Measurements from ENCODE around the gene PROZ. TPM values are rescaled to one million over a fixed set of nuclear protein-coding genes. Genes with fewer than 3 reads are reported as not detected.
A peak's percentile ranks its signal among the peaks of the same experiment; 100 is the strongest.

Gene PROZ
- total RNA-seq, 1 donor from 2014 or later: not detected

GRCh38 chr13:113203507-113204377, 45.3 kb downstream of the PROZ start:
- DNase-seq (no peak), ATAC-seq (no peak)
- Histone ChIP-seq H3K4me3 (no peak overlapping the region), H3K27me3 (ENCODE audit: low read depth) (no peaks in the 10 kb centered on the region), H3K36me3 (peaks cover 32% of the 10 kb centered on the region), H3K9me3 (no peaks in the 10 kb centered on the region), H3K4me1 (peaks cover 40% of the 10 kb centered on the region), H3K27ac (no peak overlapping the region)
- intact Hi-C loops (cut with DNase I): no loop called here
- TF ChIP-seq, protein P1, sequence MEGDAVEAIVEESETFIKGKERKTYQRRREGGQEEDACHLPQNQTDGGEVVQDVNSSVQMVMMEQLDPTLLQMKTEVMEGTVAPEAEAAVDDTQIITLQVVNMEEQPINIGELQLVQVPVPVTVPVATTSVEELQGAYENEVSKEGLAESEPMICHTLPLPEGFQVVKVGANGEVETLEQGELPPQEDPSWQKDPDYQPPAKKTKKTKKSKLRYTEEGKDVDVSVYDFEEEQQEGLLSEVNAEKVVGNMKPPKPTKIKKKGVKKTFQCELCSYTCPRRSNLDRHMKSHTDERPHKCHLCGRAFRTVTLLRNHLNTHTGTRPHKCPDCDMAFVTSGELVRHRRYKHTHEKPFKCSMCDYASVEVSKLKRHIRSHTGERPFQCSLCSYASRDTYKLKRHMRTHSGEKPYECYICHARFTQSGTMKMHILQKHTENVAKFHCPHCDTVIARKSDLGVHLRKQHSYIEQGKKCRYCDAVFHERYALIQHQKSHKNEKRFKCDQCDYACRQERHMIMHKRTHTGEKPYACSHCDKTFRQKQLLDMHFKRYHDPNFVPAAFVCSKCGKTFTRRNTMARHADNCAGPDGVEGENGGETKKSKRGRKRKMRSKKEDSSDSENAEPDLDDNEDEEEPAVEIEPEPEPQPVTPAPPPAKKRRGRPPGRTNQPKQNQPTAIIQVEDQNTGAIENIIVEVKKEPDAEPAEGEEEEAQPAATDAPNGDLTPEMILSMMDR (IDR thresholded peaks at IDR 0.05): no peak

GRCh38 chr13:113204378-113204734, 45.9 kb downstream of the PROZ start:
- H3K4me3 ChIP-seq: no peak overlapping the region
- TF ChIP-seq, protein P1 (IDR thresholded peaks at IDR 0.05): no peak
- intact Hi-C loops (cut with DNase I): no loop called here
- peaks cover 40% of the 10 kb centered on the region for H3K4me1 ChIP-seq
- ATAC-seq: no peak
- no peaks in the 10 kb centered on the region for H3K27me3 ChIP-seq (ENCODE audit: low read depth)
- DNase-seq: no peak
- H3K9me3 ChIP-seq: no peaks in the 10 kb centered on the region
- peaks cover 26% of the 10 kb centered on the region for H3K36me3 ChIP-seq
- no peak overlapping the region for H3K27ac ChIP-seq

- TF ChIP-seq, protein P1 (IDR thresholded peaks at IDR 0.05): no peak
- intact Hi-C loops (cut with DNase I): no loop called here
- no peaks in the 10 kb centered on the region for H3K27me3 ChIP-seq (ENCODE audit: low read depth)
- H3K4me3 ChIP-seq: no peak overlapping the region
- DNase-seq (no peak), ATAC-seq (no peak)
- H3K4me1 ChIP-seq: peaks cover 44% of the 10 kb centered on the region
- peaks cover 15% of the 10 kb centered on the region for H3K36me3 ChIP-seq
- no peaks in the 10 kb centered on the region for H3K9me3 ChIP-seq
- no peak overlapping the region for H3K27ac ChIP-seq
Observed at GRCh38 chr13:113205428-113205931, 47.0 kb downstream of the PROZ start.

DNA sequence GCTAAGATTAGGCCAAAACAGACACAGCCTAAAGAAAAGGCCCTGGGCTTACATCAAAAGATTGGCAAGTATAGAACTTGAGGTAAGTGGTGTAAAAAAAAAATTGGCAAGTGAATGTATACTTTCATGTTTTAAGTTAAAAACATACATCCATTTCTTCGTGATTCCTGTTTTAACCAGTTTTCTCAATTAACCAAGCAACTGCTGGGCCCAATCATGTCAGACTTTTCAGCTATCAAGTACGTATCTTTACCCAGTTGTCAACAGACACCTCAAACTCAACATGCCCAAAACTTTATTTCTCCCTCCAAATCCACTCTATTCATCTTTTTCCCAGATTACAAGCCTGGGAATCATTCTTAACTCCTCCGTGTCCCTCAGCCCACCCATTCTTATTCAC, 49.0 kb downstream of the PROZ start:
- ATAC-seq (no peak), DNase-seq (no peak)
- Histone ChIP-seq H3K4me3 (peak overlapping the region; percentile 86), H3K4me1 (peaks cover 64% of the 10 kb centered on the region), H3K36me3 (peaks cover 26% of the 10 kb centered on the region), H3K27me3 (ENCODE audit: low read depth) (no peaks in the 10 kb centered on the region), H3K27ac (peak overlapping the region; percentile 99), H3K9me3 (no peaks in the 10 kb centered on the region)
- intact Hi-C loops (cut with DNase I): no loop called here
- TF ChIP-seq, protein P1 (IDR thresholded peaks at IDR 0.05): no peak

DNA sequence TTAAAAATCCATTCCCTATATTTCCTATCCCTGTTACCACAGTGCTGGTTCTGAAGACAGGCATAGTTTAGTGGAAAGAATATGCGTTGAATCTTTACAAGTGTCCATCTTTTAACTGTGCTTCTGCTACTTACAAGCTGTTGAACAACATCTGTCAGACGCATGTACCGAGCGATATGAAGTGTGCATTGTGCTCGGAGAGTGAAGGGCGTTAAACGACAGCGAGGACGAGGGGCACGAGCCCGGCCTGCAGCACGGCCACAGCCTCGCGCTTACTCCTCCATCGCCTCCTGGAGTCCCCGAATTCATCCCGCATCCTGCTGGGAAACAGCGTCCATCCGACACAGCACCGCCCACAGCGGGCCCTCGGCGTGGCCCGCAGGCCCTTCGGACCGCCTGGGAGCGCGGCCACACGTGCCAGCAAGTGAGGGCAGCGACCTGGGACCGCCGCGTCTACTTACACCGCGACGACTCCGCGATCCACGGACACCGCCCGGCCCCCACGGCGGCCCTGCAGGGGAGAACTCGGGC, 49.5 kb downstream of the PROZ start:
- H3K27ac ChIP-seq: peak overlapping the region; percentile 99
- peaks cover 69% of the 10 kb centered on the region for H3K4me1 ChIP-seq
- TF ChIP-seq, protein P1 (IDR thresholded peaks at IDR 0.05): no peak
- no peaks in the 10 kb centered on the region for H3K9me3 ChIP-seq
- peak overlapping the region; percentile 86 for H3K4me3 ChIP-seq
- peaks cover 29% of the 10 kb centered on the region for H3K36me3 ChIP-seq
- peak; percentile 57 to 63 for ATAC-seq
- intact Hi-C loops (cut with DNase I): no loop called here
- H3K27me3 ChIP-seq (ENCODE audit: low read depth): no peaks in the 10 kb centered on the region
- DNase-seq: peak; percentile 66
